Heart right ventricle (tissue), 16 donors: ENCODE measurements around the gene NEK10. TPM values are rescaled to one million over a fixed set of nuclear protein-coding genes. Genes with fewer than 3 reads are reported as not detected.

Experiments used
- ATAC-seq, 8 donors: fragments of 200-7000 bp; cut with Tn5 transposase; one replicate each; pipeline ENCODE4 v1.9.1; 2020; ENCODE audit warnings: mild to moderate bottlenecking in 8 of 8, moderate library complexity in 8 of 8, moderate number of reproducible peaks in 1 of 8
- DNase-seq, 2 donors: peaks; one replicate each; pipeline ENCODE4 v3.0.0-alpha.2; 2020
- H3K27ac ChIP-seq, 10 donors: fragments of 200-600 bp; sonication (generic) in 2 of 10; one replicate each; pipeline versions ENCODE4 v1.5.0 to v1.8.0; 2020 to 2022; ENCODE audit warnings: mild to moderate bottlenecking in 3 of 10
- H3K27me3 ChIP-seq, 7 donors: fragments of 200-600 bp; one replicate each; pipeline ENCODE4 v1.8.0; 2021 to 2022; ENCODE audit warnings: mild to moderate bottlenecking in 2 of 7
- H3K36me3 ChIP-seq, 9 donors: fragments of 200-600 bp; sonication (generic) in 1 of 9; one replicate each; pipeline versions ENCODE4 v1.5.0 to v1.8.0; 2020 to 2022; ENCODE audit warnings: mild to moderate bottlenecking in 2 of 9
- H3K4me1 ChIP-seq, 9 donors: fragments of 200-600 bp; sonication (generic) in 1 of 9; one replicate each; pipeline versions ENCODE4 v1.5.0 to v1.8.0; 2020 to 2022; ENCODE audit warnings: mild to moderate bottlenecking in 4 of 9
- H3K4me3 ChIP-seq, 10 donors: fragments of 200-600 bp; sonication (generic) in 2 of 10; one replicate each; pipeline versions ENCODE4 v1.5.0 to v1.8.0; 2020 to 2022; ENCODE audit warnings: mild to moderate bottlenecking in 7 of 10, moderate library complexity in 2 of 10
- H3K9me3 ChIP-seq, 11 donors: fragments of 200-600 bp in 10 of 11; sonication (generic) in 2 of 11; one replicate each; pipeline versions ENCODE4 v1.5.0 to v1.8.0; 2013 to 2022; ENCODE audit warnings: mild to moderate bottlenecking in 2 of 11, control low read depth in 1 of 11, moderate library complexity in 1 of 11
- WGBS, 2 donors: extraction: QIAGEN DNeasy Blood & Tissue Kit; methylation state at CpG; one replicate each; pipeline ENCODE4 v1.1.7; 2013; ENCODE audit warnings: inconsistent platforms in 1 of 2; 5-methylcytosine and 5-hydroxymethylcytosine counted together
- intact Hi-C, 10 donors: fragments of 100-400 bp; cut with DNase I; formaldehyde crosslinking; loops; one replicate each; pipeline versions ENCODE4 v1.11.1 to v1.14.2; 2022
- polyA plus RNA-seq, 2 donors: library from polyadenylated mRNA; stranded (reverse); fragments of 200-250 nt; gene quantifications; one replicate each; pipeline ENCODE4 v1.2.3, GENCODE V29; 2013
- total RNA-seq, 10 donors: library from RNA; stranded (reverse); fragmentation: NEBNext Ultra II Directional in 3 of 10; extraction: Animal tissue kit (Norgen Biotek cat#: 25700) in 3 of 10; gene quantifications; one replicate each; pipeline versions ENCODE4 v1.2.1 to v1.2.4, GENCODE V29; 2021 to 2023
- TF ChIP-seq, protein P1 (sequence below), 9 donors: fragments of 200-600 bp; sonication (generic) in 2 of 9; IDR thresholded peaks; one replicate each; pipeline versions ENCODE4 v1.5.0 to v1.8.0; 2021 to 2022; ENCODE audit warnings: antibody characterized with exemption in 9 of 9, mild to moderate bottlenecking in 5 of 9, moderate library complexity in 1 of 9
- donor health status: Arrhythmogenic right ventricular cardiomyopathy.
- donor health status: ischemic (EF 13 %, LVEDD 7.1; RV severe dilation, severe dysfunction).
- donor health status: healthy with polysubstance abuse.
- donor health status: DM: no; HTN: yes; CAD: no.
- donor health status: DM: no; HTN: no; CAD: no.
- donor health status: ischemic (EF 25% LVEDD 6.9; RV normal size, moderate dysfunction).
- donor health status: ischemic (EF 25% LVEDD 5.7; RV mildly dilated, moderate dysfunction).
- donor health status: healthy.
- donor health status: DM: yes; HTN: yes; CAD: no.
- donor health status: Ischemic cardiomyopathy.
- donor health status: ischemic (EF 35%, LVEDD 5.7; RV mildly dilated, moderate dysfunction).
- donor health status: nonischemic (EF 11% LVEDD 7.7; RV severe dilation, severe dysfunction).
- donor health status: DM: yes; HTN: yes; CAD: no.
- donor health status: PGD.
- donor health status: ischemic (EF 29% LVEDD 5.4; RV normal size, mild dysfunction).
- donor health status: nonischemic (EF 23%, LVEDD 6.1; RV moderate dilation, normal function).

Gene NEK10
- total and polyA plus RNA-seq, 12 donors: 0.36 to 17.5 (median 7.8) TPM

DNA sequence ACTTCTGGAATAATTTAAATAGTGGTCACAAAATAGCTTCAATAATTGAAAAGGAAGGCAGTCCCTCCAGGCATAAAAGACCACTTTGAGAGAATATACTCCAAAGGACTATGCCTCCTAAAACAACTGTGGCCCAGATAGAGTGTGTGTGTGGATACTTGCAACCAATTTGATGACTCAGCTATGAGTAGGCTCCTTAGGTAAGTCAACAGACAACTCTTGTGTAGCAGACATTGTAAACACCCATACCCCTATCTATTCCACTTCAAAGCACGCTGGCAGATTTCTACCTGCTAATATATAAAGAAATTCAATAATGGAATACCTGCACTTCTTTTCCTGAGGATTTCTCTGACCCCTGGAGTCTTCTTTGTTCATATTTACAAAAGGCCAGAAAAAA lies 254.5 kb downstream of the NEK10 start:
- WGBS, 2 donors: 96 to 100% methylated on average over 1 of the region's 1 CpG
- no peak for DNase-seq
- Histone ChIP-seq H3K9me3 (no peaks in the 10 kb centered on the region), H3K4me3 (no peak overlapping the region), H3K4me1 (no peaks in the 10 kb centered on the region), H3K27ac (no peak overlapping the region), H3K36me3 (peaks cover 0 to 3% (median 0%) of the 10 kb centered on the region in 9 donors), H3K27me3 (no peaks in the 10 kb centered on the region)
- intact Hi-C loops: no loop called here
- TF ChIP-seq, protein P1, sequence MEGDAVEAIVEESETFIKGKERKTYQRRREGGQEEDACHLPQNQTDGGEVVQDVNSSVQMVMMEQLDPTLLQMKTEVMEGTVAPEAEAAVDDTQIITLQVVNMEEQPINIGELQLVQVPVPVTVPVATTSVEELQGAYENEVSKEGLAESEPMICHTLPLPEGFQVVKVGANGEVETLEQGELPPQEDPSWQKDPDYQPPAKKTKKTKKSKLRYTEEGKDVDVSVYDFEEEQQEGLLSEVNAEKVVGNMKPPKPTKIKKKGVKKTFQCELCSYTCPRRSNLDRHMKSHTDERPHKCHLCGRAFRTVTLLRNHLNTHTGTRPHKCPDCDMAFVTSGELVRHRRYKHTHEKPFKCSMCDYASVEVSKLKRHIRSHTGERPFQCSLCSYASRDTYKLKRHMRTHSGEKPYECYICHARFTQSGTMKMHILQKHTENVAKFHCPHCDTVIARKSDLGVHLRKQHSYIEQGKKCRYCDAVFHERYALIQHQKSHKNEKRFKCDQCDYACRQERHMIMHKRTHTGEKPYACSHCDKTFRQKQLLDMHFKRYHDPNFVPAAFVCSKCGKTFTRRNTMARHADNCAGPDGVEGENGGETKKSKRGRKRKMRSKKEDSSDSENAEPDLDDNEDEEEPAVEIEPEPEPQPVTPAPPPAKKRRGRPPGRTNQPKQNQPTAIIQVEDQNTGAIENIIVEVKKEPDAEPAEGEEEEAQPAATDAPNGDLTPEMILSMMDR (IDR thresholded peaks at IDR 0.05): no peak
- no peak for ATAC-seq

DNA sequence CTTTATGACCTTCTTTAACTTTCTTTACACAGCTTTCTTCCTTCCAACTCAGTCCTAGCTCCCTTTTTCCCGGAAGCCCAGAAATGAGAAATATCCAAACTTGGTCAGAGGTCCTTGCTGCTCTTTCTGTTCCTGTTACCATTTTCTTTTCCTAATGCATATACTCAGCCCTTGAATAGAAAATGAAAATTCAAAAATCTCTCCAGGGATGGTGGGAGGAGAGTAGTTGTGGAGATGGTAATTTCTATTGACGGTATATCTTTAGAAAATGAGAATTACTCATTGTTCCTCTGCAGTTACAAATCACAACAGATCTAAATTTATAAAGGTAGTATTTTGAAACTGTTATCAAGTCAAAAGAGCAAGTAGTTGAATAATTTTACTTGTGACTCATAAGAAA lies 255.1 kb downstream of the NEK10 start:
- TF ChIP-seq, protein P1 (IDR thresholded peaks at IDR 0.05): no peak
- peaks cover 0 to 3% (median 0%) of the 10 kb centered on the region in 9 donors for H3K36me3 ChIP-seq
- H3K27ac ChIP-seq: no peak overlapping the region
- H3K27me3 ChIP-seq: no peaks in the 10 kb centered on the region
- no peaks in the 10 kb centered on the region for H3K4me1 ChIP-seq
- ATAC-seq (no peak), DNase-seq (no peak)
- intact Hi-C loops: no loop called here
- H3K4me3 ChIP-seq: no peak overlapping the region
- 71 to 85% methylated on average over 2 of the region's 2 CpGs for WGBS, 2 donors
- H3K9me3 ChIP-seq: no peaks in the 10 kb centered on the region

DNA sequence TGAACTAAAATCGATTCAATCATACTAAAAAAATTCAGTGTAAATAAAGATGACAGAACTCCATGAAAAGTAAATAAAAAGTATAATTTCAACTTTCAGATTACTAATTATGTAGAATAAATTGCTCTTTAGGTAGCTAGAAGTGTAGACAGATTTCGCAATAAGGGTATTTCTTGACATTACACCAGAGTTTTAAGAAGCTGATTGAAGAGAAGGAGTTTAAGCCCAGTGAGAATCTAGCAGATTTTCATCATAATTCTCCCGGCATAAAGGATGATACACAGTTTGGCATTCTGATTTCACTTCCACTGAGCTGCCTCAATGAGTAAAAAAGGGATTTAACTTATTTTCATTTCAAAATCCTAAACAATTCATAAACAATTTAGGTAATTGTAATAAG lies 259.2 kb downstream of the NEK10 start:
- intact Hi-C loops: no loop called here
- Histone ChIP-seq H3K27me3 (no peaks in the 10 kb centered on the region), H3K27ac (no peak overlapping the region)

DNA sequence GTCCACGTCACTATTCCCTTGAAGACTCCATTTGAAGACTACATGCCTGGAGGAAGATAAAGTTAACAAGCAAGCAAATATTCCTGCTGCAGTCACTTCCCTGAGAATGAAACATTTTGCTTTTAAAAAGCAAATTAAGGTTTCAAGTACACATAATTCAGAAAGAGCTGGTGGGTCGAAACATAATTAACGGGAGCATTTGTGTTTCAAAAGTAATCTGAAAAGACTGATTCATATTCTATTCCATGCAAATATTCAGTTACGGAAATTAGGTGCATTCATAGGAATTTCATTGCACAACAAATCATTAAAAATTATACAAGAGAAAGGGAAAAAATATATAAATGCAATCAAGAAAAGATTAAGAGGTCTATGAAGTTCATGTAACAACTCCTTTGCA lies 260.9 kb downstream of the NEK10 start:
- Histone ChIP-seq H3K36me3 (no peaks in the 10 kb centered on the region), H3K4me3 (no peak overlapping the region), H3K9me3 (no peaks in the 10 kb centered on the region), H3K27me3 (no peaks in the 10 kb centered on the region), H3K4me1 (no peaks in the 10 kb centered on the region), H3K27ac (no peak overlapping the region)
- no peak for DNase-seq
- TF ChIP-seq, protein P1 (IDR thresholded peaks at IDR 0.05): no peak
- intact Hi-C loops: no loop called here
- no peak for ATAC-seq
- WGBS, 2 donors: 96 to 97% methylated on average over 4 of the region's 4 CpGs

More for the DNA sequence above, 259.2 kb downstream of the NEK10 start:
- Histone ChIP-seq H3K9me3 (no peaks in the 10 kb centered on the region), H3K4me3 (no peak overlapping the region), H3K36me3 (no peaks in the 10 kb centered on the region), H3K4me1 (no peaks in the 10 kb centered on the region)
- ATAC-seq (no peak), DNase-seq (no peak)
- WGBS, 2 donors: 95 to 96% methylated on average over 3 of the region's 3 CpGs
- TF ChIP-seq, protein P1 (IDR thresholded peaks at IDR 0.05): no peak
